NCI-H2029 treated with DMSO at 0.1 percent for 48 hours (cell line): Measurements from ENCODE around the gene PLCG1.
"Not testable (repeated sequence)": the region's sequence is repeated elsewhere in the genome, so short reads cannot be mapped to it uniquely, and the experiment has no call there.

ENCODE experiments used
- DNase-seq: peaks from one replicate; lab custom pipeline; 2025; lab: John Stamatoyannopoulos, UW

Gene PLCG1

DNA sequence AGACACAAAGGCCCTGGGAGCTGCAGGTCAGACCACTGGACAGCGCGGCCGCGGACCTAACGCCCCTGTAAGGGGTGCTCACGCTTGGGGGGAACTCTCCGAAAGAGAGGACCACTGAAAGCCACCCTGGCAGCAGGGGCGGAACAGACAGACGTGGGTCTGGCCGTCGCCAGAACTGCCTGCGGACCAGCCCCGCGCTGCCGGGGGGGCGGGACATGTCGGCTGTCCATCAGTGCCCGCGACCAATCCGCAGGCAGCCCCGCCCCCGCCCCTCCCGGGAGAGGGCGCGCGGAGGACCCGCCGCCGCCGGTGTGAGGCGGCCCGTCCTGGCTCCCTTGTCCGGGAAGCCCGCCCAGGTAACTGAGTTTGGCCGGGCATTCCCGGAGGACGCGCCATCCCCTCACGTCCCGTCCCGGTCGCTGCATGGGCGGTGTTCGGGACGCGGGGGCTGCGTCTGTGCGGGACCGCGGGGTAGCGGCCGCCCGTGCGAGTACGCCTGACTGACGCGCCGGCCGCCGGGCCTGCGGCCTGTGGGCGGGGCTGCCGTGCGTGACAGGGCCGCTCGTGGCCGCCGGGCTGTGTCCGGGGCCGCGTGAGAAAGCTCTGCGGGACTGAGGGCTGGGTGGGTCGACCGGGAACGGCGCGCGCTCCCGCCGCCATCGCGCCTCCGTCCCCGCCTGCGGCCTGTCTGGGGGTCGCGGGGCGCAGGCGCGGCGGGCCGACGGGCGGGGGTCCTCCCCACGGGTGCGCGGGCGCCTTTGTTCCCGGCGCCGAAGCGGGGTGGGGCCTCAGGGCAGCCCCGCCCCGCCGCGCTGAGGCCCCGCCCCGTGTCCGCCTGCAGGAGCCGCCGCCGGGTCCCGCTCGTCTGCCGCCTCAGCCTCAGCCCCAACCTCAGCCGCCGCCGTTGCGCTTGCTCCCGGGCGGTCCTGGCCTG lies at the start of gene PLCG1:
PLCG1 (plus strand) TSS at position 864 of the 934 bp plus-strand sequence. CDS start 99 bp downstream, outside the sequence.
- peak; percentile 40 for DNase-seq

DNA sequence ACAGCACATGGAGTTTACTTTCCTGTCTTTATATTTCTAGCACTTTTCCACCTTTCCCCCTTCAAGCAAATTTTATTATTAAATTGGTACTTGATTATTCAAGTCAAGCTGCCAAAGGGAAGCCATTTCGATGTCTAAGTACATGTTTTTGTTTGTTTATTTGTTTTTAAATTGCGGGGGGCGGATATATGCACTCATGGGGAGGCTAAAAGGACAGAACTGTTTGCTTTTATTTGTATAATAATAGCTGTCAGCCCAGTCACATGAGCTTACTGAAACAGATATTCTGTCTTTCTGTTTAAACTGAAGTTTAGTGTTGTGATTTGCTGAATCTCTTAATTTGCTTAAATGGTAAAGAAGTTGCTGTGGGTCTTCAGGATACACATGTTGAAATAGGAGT lies 49.6 kb upstream of the PLCG1 start:
- DNase-seq, result no peak

DNA sequence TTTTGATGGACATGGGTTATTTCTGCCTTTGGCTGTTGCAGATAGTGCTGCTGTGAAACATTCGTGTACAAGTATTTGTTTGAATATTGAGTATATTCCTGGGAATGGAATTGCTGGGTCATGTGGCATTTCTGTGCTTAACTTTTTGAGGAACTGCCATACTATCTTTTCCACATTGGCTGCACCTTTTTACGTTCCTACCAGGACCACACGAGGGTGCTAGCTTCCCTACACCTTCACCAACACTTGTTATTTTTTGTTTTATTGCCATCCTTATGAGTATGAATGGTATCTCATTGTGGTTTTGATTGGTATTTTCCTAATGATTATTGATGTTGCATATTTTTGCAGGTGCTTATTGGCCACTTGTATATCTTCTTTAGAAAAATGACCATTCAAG lies 47.8 kb upstream of the PLCG1 start:
- no peak for DNase-seq

DNA sequence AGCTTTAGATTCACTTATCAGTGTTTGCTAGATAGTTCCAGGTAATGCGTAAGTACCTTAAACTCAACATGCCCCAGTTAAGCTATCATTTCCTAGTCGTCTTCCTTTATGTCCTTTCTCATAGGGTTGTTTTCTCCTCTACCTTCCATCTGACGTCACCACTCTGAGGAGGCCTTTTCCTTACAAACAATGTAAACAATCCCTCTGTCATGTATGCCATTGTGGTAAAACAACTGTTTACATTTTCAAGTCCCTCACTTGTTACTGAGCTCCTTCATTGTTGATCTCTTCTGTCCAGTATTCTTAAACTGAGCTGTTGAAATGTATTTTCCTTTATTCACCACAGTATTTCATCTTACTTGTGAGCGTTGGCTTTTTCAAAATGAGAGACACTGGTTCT lies 45.4 kb upstream of the PLCG1 start:
- no peak for DNase-seq

DNA sequence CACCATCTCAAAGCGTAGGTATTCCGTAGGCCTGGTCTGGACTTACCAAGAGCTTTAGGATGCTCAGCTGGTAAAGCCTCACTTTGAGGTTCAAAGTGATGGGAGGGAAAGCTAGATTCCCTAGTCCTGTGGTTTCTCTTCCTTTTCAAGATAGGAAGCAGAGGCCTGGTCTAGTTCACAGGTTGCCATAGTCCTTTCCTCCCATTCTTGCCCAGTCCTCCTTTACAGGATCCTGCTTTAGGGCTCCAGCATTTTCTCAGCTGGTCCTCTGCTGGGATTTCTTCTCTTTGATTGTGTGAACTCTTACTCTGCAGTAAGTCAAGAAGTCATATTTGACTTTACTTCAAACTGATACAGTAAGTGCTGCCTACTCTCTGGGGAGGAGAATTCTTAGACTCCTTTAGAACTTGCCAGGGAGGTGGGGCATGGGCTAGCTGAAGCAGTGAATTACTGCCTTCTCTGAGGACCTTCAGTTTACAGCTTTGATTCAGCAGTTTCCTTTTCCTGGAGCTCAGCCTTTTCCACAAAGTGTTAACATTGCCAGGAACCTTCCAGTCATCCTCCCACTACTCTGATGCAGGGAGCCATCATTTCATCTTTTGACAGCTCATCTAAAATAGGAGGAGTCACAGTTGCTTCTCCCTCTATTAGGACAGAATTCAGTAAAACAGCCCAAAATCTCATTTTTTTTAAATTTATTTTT lies 42.8 kb upstream of the PLCG1 start:
- DNase-seq, result no peak

DNA sequence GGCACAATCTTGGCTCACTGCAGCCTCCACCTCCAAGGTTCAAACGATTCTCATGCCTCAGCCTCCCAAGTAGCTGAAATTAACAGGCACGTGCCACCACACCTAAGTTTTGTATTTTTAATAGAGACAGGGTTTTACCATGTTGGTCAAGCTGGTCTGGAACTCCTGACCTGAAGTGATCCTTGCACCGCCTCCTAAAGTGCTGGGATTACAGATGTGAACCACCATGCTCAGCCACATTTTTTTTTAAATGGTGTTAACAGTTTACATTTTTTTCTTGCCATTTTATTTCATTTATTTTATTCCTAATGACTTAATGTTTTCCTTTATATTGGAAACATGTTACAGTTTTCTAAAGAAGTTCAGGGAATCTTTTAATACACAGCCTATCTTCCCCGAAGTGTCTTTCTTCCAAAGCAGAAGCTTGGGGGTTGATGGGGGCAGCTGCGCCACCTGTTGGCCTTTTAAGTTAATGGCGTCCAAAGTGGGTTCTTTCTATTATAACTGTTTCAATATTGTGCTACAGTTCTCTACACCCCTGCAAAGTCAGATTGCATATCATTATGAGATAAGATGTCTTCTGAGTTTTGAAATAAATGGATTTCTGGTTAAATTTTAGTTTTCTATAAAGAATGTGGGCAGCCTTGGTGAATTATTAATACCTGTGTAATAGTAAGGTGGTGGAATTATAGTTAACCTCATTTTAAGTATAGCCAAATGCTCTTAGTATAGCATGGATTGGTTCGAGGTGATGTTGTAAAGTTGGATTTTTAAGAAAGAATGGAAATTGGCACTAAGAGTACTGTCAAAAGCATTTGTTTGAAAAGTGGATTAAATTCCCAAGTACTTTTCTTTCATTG lies 42.0 kb upstream of the PLCG1 start:
- peak; percentile 36 for DNase-seq

DNA sequence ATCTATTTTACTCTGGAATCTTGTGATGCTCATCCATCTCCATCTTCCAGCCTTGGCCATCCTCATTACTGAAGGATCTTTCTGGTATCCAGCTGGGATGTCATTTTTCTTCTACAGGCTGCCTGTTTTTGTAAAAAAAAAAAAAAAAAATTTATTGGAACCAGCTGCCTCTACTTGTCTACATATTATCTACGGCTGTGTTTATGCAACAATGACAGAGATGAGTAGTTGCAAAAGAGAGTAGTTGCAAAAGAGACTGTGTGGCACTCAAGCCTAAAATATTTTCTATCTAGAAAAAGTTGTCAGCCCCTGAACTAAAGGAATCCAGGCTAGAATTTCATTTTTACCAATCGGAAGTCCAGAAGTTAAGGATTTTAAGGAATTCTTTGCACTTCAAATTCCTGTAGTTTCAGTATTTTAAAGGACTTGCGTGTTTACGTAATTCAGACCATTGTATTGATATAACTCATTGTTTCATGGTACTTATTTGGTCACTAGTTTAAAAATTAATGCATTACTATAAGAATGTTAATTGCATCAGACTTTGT lies 38.6 kb upstream of the PLCG1 start:
- DNase-seq, result no peak

DNA sequence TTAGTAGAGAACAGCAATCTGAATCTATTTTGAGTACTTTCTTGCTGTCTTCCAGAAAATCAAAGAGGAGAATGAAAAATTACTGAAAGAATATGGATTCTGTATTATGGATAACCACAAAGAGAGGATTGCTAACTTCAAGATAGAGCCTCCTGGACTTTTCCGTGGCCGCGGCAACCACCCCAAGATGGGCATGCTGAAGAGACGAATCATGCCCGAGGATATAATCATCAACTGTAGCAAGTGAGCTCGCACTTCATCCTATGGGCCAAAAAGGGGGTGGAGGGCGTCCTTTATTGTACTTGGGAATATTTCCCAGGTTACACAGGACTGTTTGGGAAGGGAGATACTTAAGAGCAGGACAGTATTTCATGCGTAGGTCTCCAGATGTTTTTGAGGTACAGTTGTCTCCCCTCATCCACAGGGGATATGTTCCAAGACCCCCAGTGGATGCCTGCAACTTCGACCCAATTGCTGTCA lies 37.3 kb upstream of the PLCG1 start:
- DNase-seq, result no peak

DNA sequence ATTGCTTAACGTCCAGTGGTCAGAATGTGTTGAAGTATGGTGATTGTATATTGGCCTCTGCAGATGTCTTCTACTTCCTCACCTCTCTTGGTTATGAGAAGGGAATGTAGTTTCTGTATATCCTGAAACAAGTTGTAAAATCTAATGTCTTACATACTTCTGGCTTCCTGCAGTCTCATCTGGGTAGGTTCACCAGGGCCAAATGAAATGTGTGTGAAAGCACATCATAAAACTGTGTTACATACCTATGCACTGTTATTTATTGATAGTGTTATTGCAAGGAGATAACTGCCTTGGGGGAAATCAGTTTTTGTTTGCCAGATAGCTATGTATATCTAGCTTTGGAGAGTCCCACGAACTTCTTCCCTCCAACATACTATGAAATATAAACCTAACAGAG lies 35.7 kb upstream of the PLCG1 start:
- DNase-seq, result no peak

DNA sequence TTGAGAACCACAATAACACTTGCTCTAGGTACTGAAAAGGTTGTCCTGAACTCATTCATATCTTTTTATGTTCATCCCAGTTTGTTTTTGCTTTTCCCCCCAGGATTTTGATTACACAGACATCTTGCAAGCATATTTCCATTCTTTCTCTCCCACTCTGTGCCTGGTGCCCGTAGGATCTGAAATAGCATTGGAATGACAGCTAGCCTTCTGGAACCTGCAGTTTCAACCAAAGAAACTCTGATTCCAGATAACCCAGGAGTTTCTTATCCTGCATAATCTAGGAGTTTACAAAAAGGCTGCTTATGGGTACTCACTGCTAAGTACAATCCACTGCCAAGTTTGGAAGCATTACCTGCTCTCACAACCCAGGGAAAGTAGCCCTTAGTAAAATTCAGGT lies 28.8 kb upstream of the PLCG1 start:
- DNase-seq, result no peak

DNA sequence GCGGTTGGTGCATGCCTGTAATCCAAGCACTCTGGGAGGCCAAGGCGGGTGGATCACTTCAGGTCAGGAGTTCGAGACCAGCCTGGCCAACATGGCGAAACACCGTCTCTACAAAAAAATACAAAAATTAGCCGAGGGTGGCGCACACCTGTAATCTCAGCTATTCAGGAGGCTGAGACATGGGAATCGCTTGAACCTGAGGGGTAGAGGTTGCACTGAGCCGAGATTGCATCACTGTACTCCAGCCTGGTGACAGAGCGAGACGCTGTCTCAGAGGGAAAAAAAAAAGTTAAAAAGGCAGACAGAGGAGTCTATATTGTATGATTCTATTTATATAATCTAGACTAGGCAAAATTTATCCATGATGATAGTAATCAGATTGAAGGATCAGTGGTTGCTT lies 27.3 kb upstream of the PLCG1 start:
- no peak for DNase-seq

DNA sequence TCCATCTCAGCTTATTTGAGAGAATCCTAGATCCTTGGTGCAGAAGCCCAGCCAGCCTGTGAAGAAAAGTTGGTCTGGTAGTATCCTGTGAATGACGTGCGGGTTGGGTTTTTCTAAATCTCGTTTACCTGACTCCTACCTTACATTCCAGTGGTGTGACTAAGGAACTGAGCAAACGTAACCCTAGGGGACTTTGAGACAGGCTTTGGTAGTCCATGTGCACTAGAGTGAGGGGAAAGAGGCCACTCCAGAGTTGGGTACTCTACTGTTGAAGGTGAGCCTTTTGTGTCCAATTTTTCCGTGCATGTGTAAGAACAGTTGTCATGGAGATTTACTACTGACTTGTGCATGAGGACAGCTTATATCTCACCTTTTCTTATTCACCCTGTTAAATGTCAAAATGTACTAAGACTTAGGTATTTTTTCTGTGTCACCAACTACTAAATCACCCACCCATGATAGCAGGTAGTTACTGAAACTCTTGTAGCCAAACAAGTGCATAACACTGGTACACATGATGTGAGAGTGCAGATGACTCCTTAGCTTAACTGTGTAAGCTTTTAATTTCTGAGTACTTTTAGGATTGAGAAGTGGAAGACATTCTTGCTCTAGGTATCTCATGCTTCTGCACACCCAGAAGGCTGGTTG lies 26.3 kb upstream of the PLCG1 start:
- no peak for DNase-seq

DNA sequence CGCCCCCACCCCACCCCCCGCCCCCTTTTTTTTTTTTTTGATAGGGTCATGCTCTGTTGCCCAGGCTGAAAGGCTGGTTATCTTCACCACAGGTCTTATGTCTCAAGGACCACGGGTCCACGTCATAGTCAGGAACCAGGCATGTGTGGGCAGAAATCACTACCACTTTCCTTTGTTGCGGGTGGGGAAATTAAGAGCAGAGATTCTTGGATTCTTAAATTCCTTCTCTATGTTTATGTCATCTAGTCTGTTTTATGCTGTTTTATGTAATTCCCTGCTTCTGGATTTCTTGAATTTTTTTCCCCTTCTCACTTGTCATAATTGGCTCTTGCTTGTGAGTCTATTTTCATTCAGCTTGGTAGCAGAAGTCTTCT lies 25.8 kb upstream of the PLCG1 start:
- no peak for DNase-seq

DNA sequence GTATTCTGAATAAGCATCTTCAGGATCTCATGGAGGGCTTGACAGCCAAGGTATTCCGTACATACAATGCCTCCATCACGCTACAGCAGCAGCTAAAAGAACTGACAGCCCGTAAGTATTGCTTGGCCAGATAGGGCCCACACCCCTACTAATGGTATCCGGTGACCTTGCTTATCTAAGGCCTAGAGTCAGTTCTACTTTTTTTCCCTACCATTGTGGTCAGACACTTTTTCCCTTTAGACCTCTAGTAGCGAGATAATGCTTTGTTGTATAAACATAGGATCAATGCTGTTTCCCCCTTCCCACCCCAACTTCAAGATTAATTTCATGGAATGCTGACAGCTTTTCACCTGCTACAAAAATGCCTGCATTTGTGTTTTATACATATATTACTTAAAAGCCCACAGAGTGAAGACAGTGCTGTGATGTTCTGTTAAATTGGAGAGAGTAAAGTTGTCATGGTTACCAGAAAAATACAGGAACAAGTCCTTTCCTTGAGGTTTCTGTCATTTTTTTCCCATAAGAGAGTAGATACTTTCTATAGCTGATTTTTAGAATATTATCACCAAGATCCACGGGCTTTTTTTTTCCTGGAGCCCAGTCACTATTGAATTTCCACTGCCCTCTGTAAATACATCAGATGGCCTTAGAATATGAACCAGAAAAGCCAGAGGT lies 20.9 kb upstream of the PLCG1 start:
- DNase-seq, result no peak

DNA sequence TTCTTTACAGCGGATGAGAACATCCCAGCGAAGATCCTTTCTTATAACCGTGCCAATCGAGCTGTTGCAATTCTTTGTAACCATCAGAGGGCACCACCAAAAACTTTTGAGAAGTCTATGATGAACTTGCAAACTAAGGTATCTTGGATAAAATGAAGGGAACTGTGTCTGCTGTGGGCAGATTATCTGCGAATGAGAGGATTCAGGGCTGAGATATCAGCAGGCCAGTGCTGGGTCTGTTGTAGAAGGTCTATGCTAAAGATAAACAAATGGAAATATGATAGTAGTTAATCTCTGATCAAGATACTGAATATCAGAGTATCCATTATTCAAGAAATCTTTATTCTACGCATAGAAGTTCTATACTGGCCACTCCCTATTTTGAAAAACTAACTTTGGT lies 19.2 kb upstream of the PLCG1 start:
- not testable (repeated sequence) for DNase-seq

DNA sequence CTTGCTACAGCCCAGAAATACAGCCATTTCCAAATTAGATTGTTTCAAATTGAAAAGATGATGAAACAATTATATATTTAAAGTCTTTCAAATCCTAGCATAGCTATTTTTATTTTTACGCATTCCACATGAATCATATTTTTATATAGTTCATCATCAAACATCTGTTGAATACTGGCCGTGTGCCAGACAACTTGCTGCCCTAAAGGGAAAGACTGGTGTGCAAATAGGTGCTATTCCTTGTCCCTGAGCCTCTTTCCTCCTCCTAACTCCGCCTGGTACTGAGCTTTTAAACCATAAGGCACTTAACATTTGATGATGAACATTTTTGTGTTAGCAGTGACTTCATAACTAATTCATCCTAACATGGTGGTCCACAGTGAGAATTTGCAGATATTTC lies 18.7 kb upstream of the PLCG1 start:
- DNase-seq, result no peak

DNA sequence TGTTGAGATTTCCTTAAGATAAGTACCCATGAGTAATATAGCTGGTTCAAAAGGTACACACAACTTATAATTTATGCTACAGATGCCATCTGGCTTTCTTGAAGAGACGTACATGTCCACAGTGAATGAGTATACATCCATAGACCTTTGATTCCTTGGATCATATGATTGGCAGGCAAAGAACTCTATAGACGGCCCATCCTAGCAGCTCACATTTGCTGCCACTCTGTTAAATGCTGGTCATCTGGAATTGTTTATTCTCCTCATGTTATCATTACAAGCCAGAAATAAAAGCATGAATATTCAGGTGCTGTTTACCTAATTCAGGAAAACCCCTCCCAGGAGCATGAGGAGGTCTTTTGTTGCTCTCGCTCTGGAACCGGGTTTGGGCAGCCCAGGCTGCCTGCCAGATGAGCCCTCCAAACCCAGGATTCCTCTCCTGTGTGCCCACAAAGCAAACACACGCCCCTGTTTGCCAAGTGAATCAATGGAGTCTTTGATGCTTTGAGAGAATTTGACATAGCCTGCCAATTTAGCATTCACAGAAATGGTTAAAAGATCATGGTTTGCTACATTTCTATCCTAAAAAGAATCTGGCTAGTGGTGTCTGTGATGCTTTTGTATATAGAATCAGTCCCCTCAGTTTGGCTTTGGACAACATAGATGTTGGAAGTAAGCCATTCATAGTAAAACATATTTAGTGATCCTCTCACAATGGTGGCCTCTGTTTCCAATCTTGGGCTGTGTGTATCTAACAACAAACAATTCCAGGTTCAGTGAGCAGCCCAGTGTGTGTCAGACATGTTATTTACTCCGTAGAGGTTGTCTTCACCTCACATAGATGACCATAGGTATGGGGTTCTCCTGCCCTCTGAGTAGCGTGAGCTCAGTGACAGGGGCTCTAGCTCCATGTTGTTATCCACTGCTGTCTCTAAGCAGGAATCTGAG lies 17.5 kb upstream of the PLCG1 start:
- peak; percentile 74 for DNase-seq

DNA sequence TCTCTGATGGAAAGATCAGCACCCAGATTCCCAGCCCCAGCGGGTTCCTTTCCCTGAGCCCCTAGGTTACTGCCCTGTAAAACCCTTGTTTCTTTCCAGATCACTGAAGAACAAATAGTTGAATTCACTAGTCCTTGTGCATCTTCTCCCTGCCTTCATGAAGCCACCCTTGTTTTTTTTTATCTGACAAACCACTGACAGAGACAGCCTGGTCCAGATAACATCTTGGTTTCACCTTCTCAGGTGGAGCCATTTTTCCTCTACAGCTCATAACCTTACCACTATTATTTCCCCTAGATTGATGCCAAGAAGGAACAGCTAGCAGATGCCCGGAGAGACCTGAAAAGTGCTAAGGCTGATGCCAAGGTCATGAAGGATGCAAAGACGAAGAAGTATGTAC lies 15.9 kb upstream of the PLCG1 start:
- DNase-seq, result no peak

DNA sequence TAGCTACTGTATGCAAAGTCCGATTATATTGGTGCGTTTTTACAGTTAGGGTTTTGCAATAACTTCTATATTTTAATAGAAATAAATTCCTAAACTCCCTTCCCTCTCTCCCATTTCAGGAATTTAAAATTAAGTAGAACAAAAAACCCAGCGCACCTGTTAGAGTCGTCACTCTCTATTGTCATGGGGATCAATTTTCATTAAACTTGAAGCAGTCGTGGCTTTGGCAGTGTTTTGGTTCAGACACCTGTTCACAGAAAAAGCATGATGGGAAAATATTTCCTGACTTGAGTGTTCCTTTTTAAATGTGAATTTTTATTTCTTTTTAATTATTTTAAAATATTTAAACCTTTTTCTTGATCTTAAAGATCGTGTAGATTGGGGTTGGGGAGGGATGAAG lies 13.7 kb upstream of the PLCG1 start:
- no peak for DNase-seq
